Measurements from ENCODE around the gene PLCB2. TPM values are rescaled to one million over a fixed set of nuclear protein-coding genes. Genes with fewer than 3 reads are reported as not detected.

Gene PLCB2
- total RNA-seq, 2 donors from 2014 or later: 4.4 to 5.3 TPM

DNA sequence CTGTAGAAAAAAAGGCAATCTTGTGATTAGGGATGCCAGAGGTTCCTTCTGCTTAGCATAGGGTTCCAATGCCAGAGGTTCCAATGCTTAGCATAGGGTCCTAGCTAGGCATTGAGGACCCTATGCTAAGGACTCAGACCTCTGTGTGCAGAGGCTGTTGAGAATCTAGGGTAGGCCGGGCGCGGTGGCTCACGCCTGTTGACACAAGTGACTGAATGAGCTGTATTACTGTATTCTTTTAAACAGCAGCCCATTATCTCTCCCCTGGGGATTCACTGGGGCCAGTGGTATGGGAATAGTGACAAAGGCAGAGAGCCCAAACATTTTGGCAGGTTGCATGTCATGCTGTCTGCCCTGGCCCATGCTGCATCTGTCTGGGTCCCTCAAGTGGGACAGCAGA, 52.7 kb downstream of the PLCB2 start:
- Histone ChIP-seq H3K36me3 (ENCODE audit: control insufficient read depth, insufficient read depth, low read length) (no peaks in the 10 kb centered on the region), H3K9ac (ENCODE audit: extremely low read depth, low read length, poor library complexity, severe bottlenecking) (no peak overlapping the region), H3K4me3 (ENCODE audit: low read length) (no peak overlapping the region), H3K27ac (ENCODE audit: low read depth, low read length) (no peak overlapping the region), H3K9me3 (ENCODE audit: control insufficient read depth, low read length) (no peaks in the 10 kb centered on the region), H3K4me1 (ENCODE audit: control insufficient read depth, insufficient read depth, low read length) (no peaks in the 10 kb centered on the region), H3K27me3 (ENCODE audit: control insufficient read depth, insufficient read depth, low read length, poor library complexity, severe bottlenecking) (peaks cover 56% of the 10 kb centered on the region)
- H3K27ac Mint-ChIP-seq: no peak overlapping the region
- H3K9me3 Mint-ChIP-seq: no peaks in the 10 kb centered on the region
- no peaks in the 10 kb centered on the region for H3K36me3 Mint-ChIP-seq (ENCODE audit: low read depth)
- peaks cover 43% of the 10 kb centered on the region for H3K27me3 Mint-ChIP-seq (ENCODE audit: insufficient read depth)
- no peak for DNase-seq
- TF ChIP-seq, protein P1, sequence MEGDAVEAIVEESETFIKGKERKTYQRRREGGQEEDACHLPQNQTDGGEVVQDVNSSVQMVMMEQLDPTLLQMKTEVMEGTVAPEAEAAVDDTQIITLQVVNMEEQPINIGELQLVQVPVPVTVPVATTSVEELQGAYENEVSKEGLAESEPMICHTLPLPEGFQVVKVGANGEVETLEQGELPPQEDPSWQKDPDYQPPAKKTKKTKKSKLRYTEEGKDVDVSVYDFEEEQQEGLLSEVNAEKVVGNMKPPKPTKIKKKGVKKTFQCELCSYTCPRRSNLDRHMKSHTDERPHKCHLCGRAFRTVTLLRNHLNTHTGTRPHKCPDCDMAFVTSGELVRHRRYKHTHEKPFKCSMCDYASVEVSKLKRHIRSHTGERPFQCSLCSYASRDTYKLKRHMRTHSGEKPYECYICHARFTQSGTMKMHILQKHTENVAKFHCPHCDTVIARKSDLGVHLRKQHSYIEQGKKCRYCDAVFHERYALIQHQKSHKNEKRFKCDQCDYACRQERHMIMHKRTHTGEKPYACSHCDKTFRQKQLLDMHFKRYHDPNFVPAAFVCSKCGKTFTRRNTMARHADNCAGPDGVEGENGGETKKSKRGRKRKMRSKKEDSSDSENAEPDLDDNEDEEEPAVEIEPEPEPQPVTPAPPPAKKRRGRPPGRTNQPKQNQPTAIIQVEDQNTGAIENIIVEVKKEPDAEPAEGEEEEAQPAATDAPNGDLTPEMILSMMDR (conservative IDR thresholded peaks at IDR 0.05): no peak
- no peak overlapping the region for H3K4me3 Mint-ChIP-seq
- WGBS, 2 experiments (ENCODE audit: insufficient coverage in 1 of 2, insufficient read length in 1 of 2): 95 to 96% methylated on average over 4 of the region's 4 CpGs
- H3K4me1 Mint-ChIP-seq: peaks cover 8% of the 10 kb centered on the region

DNA sequence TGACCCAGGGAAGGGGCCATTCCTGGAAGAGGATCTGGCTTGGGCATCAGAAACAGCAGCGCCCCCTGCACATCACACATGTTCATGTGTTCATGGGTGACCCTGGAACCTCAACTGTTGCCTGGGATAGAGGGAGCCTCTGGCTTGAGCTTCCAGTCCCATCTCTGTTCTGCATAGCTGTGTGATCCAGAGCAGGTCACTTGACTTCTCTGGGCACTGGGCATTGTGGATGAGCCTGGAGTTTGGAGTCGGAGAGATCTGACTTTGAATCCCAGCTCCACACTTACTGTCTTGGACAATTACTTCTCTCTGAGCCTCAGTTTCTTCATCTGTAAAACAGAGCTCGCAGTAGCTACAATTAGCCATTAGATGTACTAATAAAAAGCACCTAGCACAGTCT, 53.3 kb downstream of the PLCB2 start:
- Histone ChIP-seq H3K4me1 (ENCODE audit: control insufficient read depth, insufficient read depth, low read length) (no peaks in the 10 kb centered on the region), H3K36me3 (ENCODE audit: control insufficient read depth, insufficient read depth, low read length) (no peaks in the 10 kb centered on the region), H3K9ac (ENCODE audit: extremely low read depth, low read length, poor library complexity, severe bottlenecking) (no peak overlapping the region), H3K4me3 (ENCODE audit: low read length) (no peak overlapping the region), H3K27ac (ENCODE audit: low read depth, low read length) (no peak overlapping the region), H3K9me3 (ENCODE audit: control insufficient read depth, low read length) (no peaks in the 10 kb centered on the region), H3K27me3 (ENCODE audit: control insufficient read depth, insufficient read depth, low read length, poor library complexity, severe bottlenecking) (peaks cover 62% of the 10 kb centered on the region)
- Mint-ChIP-seq H3K36me3 (ENCODE audit: low read depth) (no peaks in the 10 kb centered on the region), H3K27ac (no peak overlapping the region), H3K27me3 (ENCODE audit: insufficient read depth) (peaks cover 45% of the 10 kb centered on the region), H3K9me3 (no peaks in the 10 kb centered on the region), H3K4me3 (no peak overlapping the region), H3K4me1 (peaks cover 8% of the 10 kb centered on the region)
- TF ChIP-seq, protein P1 (conservative IDR thresholded peaks at IDR 0.05): peak; percentile 32
- no peak for DNase-seq
- 95 to 97% methylated on average over 3 of the region's 3 CpGs for WGBS, 2 experiments (ENCODE audit: insufficient coverage in 1 of 2, insufficient read length in 1 of 2)

DNA sequence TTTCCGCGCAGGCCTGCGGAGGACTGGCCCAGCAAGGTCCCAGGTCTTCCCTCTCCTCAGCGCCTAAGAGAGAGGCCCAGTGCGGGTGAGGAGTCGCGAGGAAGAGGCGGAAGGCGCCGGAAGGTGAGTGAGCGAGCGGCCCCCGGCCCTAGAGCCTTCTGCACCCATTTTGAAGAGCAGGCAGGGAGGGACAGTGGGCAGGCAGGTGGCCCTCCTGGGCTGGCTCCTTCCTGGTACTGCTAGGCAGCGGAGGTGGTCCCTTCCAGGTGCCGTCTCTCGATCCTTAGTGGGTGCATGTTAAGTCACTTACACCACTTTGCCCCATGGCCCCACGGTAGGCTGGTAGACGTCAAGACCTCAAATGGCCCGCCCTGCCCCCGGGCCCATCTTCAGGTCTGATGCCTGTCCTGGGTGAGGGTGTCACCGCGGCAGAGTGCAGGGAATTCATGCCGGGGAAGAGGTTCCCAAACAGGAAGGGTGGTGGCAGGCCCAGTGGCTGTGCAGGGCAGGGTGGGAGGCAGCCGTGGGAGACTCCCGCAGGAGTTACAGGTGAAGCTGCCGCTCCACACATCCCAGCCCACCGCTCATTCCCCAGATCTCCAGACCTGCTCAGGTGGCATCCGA, 54.5 kb downstream of the PLCB2 start:
- DNase-seq: no peak
- Histone ChIP-seq H3K27ac (ENCODE audit: low read depth, low read length) (no peak overlapping the region), H3K9me3 (ENCODE audit: control insufficient read depth, low read length) (no peaks in the 10 kb centered on the region), H3K4me1 (ENCODE audit: control insufficient read depth, insufficient read depth, low read length) (no peaks in the 10 kb centered on the region), H3K36me3 (ENCODE audit: control insufficient read depth, insufficient read depth, low read length) (no peaks in the 10 kb centered on the region), H3K4me3 (ENCODE audit: low read length) (peak overlapping the region; percentile 74), H3K9ac (ENCODE audit: extremely low read depth, low read length, poor library complexity, severe bottlenecking) (no peak overlapping the region), H3K27me3 (ENCODE audit: control insufficient read depth, insufficient read depth, low read length, poor library complexity, severe bottlenecking) (peaks cover 67% of the 10 kb centered on the region)
- Mint-ChIP-seq H3K27ac (no peak overlapping the region), H3K36me3 (ENCODE audit: low read depth) (no peaks in the 10 kb centered on the region), H3K9me3 (no peaks in the 10 kb centered on the region), H3K4me1 (peaks cover 8% of the 10 kb centered on the region), H3K27me3 (ENCODE audit: insufficient read depth) (peaks cover 45% of the 10 kb centered on the region), H3K4me3 (peak overlapping the region; percentile 64)
- WGBS, 2 experiments (ENCODE audit: insufficient coverage in 1 of 2, insufficient read length in 1 of 2): 72 to 73% methylated on average over 13 to 28 of the region's 28 CpGs
- TF ChIP-seq, protein P1 (conservative IDR thresholded peaks at IDR 0.05): no peak
